ENCODE data around the gene OR1G1.

DNA sequence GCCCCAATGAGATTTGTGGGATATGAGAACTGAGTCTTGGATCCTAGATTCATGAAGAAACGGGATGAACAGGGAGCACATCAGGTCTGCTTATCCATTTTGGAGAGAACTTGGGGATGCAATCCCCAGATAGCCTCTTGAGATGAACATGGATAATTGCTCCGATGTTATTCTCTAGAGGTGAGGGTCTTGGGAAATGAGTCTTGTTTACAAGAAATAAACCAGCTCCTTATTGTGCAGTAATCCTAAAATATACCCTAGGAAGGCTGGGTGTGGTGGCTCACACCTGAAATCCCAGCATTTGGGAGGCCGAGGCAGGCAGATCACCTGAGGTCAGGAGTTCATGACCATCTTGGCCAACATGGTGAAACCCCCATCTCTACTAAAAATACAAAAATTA is 23.0 kb downstream of the OR1G1 start, which contains the start of gene OR1D2:
- TF ChIP-seq, protein P1, sequence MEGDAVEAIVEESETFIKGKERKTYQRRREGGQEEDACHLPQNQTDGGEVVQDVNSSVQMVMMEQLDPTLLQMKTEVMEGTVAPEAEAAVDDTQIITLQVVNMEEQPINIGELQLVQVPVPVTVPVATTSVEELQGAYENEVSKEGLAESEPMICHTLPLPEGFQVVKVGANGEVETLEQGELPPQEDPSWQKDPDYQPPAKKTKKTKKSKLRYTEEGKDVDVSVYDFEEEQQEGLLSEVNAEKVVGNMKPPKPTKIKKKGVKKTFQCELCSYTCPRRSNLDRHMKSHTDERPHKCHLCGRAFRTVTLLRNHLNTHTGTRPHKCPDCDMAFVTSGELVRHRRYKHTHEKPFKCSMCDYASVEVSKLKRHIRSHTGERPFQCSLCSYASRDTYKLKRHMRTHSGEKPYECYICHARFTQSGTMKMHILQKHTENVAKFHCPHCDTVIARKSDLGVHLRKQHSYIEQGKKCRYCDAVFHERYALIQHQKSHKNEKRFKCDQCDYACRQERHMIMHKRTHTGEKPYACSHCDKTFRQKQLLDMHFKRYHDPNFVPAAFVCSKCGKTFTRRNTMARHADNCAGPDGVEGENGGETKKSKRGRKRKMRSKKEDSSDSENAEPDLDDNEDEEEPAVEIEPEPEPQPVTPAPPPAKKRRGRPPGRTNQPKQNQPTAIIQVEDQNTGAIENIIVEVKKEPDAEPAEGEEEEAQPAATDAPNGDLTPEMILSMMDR (IDR thresholded peaks at IDR 0.05), result no peak
- no peak for TF ChIP-seq POLR2A (IDR thresholded peaks at IDR 0.05)
